Measurements from ENCODE around the gene SHROOM4.

- no peak for TF ChIP-seq CTCF (IDR thresholded peaks at IDR 0.05; ENCODE audit: low read depth, low read length, poor library complexity, severe bottlenecking)
- TF ChIP-seq EZH2phosphoT487 (IDR thresholded peaks at IDR 0.05; ENCODE audit: borderline replicate concordance, low read length) = no peak
Measured at GRCh38 chrX:50712777-50713176, 101.2 kb downstream of the SHROOM4 start.

Data from DOHH2 (cell line).